ENCODE measurements around the gene SHLD1.

Gene SHLD1

DNA sequence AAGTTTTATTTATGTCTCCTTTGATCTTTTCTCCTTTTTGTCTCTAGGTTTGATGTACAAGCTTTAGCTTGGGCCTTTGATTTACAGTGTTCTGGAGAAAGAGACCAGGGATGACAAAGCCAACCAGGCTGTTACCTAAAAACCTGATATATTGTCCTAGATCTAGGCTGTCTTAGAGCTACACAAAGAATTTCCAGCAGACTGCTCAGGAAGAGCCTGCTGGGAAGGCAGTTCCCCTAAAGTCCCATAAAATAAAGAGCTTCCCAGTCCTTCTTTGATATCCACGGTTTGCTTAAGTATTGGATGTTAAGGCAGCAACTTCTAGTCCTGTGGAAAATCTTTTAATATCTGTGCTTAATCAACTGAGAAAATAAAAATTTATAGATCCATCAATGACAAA, 70.5 kb downstream of the SHLD1 start:
- no peak for DNase-seq
- Histone ChIP-seq H3K4me3 (no peak overlapping the region), H3K9me3 (no peaks in the 10 kb centered on the region), H3K27me3 (no peaks in the 10 kb centered on the region), H3K27ac (no peak overlapping the region), H3K36me3 (no peaks in the 10 kb centered on the region), H3K4me1 (no peaks in the 10 kb centered on the region)
- intact Hi-C loops (cut with DNase I; ENCODE audit: low total_unique reads): no loop called here
- TF ChIP-seq, protein P1, sequence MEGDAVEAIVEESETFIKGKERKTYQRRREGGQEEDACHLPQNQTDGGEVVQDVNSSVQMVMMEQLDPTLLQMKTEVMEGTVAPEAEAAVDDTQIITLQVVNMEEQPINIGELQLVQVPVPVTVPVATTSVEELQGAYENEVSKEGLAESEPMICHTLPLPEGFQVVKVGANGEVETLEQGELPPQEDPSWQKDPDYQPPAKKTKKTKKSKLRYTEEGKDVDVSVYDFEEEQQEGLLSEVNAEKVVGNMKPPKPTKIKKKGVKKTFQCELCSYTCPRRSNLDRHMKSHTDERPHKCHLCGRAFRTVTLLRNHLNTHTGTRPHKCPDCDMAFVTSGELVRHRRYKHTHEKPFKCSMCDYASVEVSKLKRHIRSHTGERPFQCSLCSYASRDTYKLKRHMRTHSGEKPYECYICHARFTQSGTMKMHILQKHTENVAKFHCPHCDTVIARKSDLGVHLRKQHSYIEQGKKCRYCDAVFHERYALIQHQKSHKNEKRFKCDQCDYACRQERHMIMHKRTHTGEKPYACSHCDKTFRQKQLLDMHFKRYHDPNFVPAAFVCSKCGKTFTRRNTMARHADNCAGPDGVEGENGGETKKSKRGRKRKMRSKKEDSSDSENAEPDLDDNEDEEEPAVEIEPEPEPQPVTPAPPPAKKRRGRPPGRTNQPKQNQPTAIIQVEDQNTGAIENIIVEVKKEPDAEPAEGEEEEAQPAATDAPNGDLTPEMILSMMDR (IDR thresholded peaks at IDR 0.05): no peak

DNA sequence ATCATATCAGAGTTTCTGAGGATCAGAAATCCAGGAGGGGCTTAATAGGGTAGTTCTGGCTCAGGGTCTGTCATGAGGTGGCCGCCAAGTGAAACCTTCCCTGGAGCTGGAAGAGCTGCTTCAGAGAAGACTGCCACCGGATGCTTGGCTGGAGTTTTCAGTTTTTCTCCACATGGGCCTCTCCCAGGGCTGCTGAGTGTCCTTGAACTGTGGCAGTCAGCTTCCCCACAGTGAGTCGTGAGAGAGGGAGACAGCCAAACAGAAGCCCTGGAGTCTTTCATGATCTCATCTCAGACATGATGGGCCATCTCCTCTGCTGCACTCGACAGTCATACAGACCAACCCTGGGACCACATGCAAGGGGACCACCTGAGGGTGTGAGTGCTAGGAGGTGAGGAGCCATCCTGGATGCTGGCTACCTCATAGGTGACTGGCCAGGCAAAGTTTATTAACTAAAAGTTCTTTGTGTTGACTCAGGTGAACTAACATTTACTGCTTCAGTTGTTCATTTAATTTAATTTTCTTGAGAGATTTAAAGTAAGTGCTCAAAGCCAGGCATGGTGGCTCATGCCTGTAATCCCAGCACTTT, 71.5 kb downstream of the SHLD1 start:
- intact Hi-C loops (cut with DNase I; ENCODE audit: low total_unique reads): no loop called here
- H3K27ac ChIP-seq: no peak overlapping the region
- H3K4me3 ChIP-seq: no peak overlapping the region
- no peak for DNase-seq
- no peaks in the 10 kb centered on the region for H3K9me3 ChIP-seq
- H3K36me3 ChIP-seq: no peaks in the 10 kb centered on the region
- no peaks in the 10 kb centered on the region for H3K27me3 ChIP-seq
- TF ChIP-seq, protein P1 (IDR thresholded peaks at IDR 0.05): no peak
- no peaks in the 10 kb centered on the region for H3K4me1 ChIP-seq

DNA sequence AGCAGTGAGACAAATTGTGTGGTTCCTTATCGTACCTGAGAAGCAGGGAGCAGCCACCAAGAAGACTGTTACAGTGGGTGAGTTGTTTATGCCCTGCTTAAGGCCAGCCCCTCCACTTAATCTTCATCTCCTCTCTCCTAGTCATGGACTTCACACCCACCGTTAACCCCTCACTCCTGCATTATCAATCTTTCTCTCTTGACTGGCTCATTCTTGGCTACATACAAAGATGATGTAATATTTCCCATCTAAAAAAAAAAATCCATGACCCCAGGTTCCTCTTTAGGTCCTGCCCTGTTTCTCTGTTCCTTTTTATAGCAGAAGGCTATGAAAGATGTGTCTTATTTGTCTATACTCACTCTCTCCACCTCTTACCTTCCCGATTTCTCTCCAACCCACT, 72.4 kb downstream of the SHLD1 start:
- H3K27me3 ChIP-seq: no peaks in the 10 kb centered on the region
- intact Hi-C loops (cut with DNase I; ENCODE audit: low total_unique reads): no loop called here
- no peak overlapping the region for H3K27ac ChIP-seq
- no peak for DNase-seq
- no peaks in the 10 kb centered on the region for H3K4me1 ChIP-seq
- TF ChIP-seq, protein P1 (IDR thresholded peaks at IDR 0.05): no peak
- no peaks in the 10 kb centered on the region for H3K36me3 ChIP-seq
- no peak overlapping the region for H3K4me3 ChIP-seq
- no peaks in the 10 kb centered on the region for H3K9me3 ChIP-seq

DNA sequence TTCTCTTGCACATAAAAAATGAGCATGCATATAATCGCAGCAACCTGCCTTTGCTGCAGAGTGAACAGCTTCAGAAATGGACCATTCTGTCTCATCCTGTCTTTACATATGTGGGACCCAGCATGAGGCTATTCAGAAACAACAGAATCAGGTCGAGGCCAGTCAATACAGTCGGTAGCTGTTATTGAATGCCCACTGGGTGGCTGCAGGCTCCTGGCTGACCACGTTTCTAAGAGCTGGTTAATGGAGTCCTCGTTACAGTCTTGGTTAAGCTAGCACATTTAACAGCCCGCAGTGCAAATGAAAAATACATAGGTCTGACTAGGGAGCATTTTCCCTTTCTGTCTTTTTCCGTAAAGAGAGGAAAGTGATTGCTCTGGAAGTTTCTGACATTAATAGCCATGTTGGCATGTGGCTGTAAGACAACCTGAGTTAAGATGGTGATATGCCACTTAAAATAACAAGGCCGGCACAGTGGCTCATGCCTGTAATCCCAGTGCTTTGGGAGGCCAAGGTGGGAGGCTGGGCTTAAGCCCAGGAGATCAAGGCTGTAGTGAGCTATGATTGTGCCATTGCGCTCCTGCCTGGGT, 75.0 kb downstream of the SHLD1 start:
- TF ChIP-seq, protein P1 (IDR thresholded peaks at IDR 0.05): no peak

DNA sequence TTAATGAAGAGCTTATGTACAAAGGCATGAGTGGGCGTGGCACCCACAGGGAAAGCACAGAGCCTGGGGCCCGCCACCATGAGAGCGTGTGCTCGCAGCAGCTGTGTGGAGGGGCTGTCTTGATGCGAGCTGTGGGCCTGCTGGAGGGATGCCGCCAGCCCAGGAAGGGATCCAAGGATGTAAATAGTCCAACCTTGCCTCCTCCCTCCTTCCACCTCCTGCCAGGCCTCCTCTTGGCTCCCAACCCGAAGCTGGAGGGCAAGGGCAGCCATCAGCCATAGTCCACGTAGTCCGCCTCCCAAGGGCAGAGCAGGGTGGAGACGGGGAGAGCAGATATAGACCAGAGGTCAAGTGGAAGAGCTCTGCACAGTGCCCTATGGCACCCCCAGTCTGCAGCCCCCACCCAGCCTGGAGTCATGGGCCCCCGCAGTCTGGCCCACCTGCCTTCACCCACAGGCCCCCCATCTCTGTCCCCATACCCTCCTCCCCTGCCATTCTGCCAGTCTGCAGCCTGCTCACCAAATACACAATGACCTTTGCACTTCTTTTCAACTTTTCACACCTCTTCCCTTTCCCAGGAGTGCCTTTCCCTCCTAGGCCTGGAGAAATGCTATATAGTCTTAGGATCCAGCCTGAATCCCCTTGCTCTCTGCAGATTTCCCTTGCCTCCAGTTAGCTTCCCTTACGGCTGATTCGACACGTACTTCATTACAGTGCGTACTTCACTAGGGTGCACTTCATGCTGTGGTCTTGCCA, 77.1 kb downstream of the SHLD1 start:
- intact Hi-C loops (cut with DNase I; ENCODE audit: low total_unique reads): no loop called here
- no peak for DNase-seq
- H3K9me3 ChIP-seq: no peaks in the 10 kb centered on the region
- no peaks in the 10 kb centered on the region for H3K27me3 ChIP-seq
- H3K27ac ChIP-seq: no peak overlapping the region
- no peaks in the 10 kb centered on the region for H3K4me1 ChIP-seq
- no peaks in the 10 kb centered on the region for H3K36me3 ChIP-seq
- TF ChIP-seq, protein P1 (IDR thresholded peaks at IDR 0.05): no peak
- H3K4me3 ChIP-seq: no peak overlapping the region

More for the DNA sequence above, 75.0 kb downstream of the SHLD1 start:
- H3K9me3 ChIP-seq: no peaks in the 10 kb centered on the region
- intact Hi-C loops (cut with DNase I; ENCODE audit: low total_unique reads): no loop called here
- H3K36me3 ChIP-seq: no peaks in the 10 kb centered on the region
- H3K27ac ChIP-seq: no peak overlapping the region
- H3K27me3 ChIP-seq: no peaks in the 10 kb centered on the region
- DNase-seq: no peak
- no peaks in the 10 kb centered on the region for H3K4me1 ChIP-seq
- H3K4me3 ChIP-seq: no peak overlapping the region
